NCI-H2171 (cell line): ENCODE measurements around the gene LCLAT1.

Experiments used
- DNase-seq: peaks from one replicate; lab custom pipeline; 2025; lab: John Stamatoyannopoulos, UW

Gene LCLAT1

DNA sequence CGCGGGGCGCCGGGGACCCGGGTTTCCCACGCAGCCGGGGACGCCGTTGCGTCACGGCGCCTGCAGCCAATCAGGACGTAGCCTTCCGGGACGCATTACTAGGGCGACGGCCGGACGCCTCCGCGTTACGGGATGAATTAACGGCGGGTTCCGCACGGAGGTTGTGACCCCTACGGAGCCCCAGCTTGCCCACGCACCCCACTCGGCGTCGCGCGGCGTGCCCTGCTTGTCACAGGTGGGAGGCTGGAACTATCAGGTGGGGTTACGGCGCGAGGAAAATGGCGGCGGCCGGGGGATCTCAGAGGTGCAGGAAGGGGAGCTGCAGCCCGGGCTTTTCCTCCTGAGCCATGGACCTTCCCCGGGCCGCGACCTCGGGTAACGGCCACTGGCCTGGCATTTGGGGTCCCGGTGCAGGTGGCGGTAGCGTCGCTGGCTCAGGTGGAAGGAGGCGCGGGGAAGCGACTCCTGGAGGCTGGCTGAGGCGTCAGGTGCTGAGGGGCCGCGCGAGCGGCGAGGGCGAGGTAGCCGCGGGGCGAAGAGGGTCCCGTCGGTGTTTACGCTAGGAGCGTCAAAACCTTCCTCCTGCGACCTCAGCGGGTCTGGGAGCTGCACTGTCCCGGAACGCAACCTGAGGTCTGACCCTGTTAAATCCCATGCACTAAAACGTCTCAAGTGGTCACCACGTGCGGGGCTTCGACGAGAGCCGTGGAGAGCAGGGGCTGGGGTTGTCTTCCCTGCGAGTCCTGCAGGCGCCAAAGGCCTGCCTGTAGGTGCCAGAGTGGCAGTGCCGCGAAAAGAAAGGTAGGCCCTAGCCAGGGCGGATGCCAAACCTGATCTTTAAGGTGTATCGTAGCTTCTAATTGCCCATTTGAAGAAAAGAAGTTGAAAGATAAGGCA, at the start of gene LCLAT1:
Gene LCLAT1 (plus strand): TSS at position 98 of the 897 bp plus-strand sequence. CDS start 78,345 bp downstream, outside the sequence.
- peak; percentile 75 for DNase-seq

DNA sequence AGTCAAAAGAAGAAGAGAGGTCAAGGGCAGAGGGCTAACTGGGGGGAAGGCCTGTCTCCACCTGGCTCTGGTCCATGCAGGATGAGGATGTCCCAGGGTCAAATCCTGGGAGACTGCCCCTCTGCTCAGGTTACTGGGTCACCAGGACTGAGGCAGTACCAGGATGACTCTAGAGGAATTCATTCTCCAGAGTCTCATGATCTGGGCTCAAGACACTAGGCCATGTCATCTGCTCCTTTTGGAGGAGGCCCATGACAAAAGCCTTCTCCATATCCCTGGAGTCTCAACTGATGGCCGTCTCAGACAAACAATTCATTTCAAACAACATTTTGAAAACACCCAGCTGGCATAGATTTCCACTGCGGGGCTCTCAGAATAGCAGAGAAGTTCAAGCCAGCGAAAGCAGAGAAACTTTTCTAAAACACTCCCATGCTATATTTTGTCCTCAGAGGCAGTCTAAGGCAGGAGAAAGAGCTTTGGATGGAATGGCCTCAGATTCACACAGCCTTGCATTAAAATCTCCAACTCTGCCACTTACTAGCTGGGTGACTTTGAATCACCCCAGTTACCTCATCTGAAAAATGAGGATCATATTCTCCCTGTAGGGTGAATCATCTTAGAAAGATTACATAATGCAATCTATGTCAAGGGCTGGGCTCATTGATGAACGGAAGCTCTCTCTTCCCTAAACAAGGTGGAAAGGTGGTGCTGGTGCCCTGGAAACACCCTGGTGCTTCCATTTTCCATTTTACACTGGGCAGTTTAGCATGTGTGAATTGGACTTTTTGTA, 48.8 kb upstream of the LCLAT1 start:
- no peak for DNase-seq

DNA sequence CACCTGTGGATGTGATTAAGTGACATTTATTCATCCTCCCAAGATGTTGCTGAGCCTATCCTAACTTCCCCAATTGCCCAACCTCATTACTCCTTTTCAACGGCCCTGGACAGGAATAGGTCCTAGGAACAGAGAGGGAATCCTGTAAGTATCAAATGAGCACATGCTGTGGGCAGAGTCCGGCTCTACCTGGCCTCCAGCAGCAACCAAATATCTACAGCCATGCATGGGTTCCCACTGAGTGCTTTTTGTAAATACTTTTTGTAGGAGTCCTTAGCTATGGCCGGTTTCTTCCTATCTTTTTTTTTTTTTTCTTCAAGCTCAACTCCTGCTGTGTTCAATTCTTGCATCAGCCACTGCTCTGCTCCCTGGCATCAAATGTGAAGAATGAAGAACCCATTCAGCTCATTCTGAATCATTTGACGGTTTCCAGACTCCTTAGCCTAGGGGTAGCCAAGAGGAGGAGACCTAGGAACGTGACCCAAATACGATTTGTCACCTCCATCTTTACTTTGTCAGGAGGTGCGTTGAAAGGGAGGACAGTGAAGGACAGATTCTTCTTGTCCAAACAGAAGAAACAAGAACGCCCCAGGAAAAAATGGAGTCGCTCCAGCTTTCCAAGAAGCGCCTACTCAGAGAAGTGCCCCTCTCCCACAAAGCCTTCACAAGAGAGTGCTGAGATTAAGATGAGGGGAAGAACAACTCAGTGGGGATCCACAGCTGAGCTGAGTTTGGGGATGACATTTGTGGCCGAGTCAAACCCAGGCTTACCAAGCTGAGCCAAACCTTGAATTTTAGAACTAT, 46.7 kb upstream of the LCLAT1 start:
- no peak for DNase-seq

DNA sequence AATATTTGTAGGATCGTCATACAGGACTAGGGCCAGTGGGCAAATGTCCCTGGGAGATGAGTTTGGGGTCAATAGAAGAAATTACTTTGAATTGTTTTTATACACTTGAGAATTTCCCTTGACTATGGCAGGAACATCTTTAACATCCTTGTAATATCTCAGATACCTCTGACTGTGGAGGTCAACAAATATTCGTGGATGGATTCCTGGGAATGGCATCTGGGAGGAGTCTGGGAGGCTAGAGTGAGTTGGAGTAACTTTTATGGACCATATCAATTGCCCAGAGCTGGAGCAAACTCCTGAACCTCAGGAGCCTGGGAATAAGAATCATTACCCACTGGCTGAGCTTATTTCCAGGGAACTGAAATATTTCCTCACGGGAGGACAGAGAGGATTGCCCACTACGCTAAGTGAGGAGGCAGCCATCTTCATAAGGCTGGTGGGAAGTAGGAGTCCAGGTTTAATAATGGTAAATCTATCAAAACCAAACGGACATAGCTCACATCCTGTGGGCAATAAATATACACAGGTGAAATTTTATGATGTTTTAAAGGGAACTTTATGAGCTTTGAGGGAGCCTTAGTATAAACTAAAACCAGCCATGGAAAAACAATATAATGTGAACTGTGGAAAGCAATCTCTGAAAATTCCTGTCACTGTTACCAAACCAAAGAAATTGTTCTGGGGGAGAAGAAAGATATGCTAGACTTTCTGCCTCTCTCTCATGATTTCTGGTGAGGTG, 44.4 kb upstream of the LCLAT1 start:
- no peak for DNase-seq

DNA sequence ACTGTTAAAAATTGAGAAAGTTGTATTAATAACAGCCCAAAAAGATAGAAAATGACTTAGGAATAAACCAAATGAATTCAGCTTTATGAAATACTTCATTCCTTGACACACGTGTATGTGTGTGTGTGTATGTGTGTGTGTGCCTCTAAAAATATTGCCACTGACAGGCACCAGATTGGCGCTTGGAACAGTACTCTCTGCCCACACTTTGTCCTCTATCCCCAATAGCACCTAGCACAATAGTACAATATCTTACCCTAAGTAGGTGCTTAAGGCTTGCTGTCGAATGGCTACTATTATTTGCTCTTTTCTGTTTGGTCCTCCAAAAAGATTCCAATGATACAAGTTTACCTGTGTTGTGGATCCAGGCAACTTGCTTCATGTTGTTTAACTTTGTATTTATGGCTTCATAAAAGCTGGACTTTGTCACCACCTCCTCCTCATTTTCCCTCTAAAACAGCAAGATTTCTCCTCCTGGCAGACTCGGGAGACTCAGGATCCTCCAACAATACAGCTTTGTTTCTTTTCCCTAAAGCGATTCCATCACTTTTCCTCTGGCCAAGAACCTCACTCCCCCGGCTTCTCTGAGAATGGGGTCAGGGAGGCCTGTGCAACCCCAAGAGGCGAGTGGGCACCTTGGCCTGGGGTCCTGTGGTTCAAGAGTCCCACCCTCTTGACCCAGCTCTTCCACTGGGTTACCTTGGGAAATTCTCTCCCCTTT, 43.3 kb upstream of the LCLAT1 start:
- no peak for DNase-seq

GRCh38 chr2:30404319-30405259, 42.5 kb upstream of the LCLAT1 start:
- DNase-seq, result no peak

DNA sequence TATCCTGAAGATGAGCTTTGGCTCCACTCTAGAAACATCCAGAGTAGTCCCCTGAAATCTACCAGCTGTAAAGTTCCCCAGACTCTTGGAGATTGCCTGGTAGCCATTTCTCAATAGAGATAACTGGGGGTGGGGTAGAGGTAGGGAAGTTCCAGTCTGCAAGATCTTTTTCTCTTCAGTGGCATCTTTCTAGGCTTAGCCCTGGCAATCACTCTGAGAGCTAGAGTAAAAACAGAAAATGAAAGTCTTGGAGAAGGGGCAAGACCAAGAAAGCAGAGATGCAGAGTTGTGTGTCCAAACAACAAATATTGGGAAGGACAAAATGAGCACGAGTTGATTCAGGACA, 41.8 kb upstream of the LCLAT1 start:
- no peak for DNase-seq

DNA sequence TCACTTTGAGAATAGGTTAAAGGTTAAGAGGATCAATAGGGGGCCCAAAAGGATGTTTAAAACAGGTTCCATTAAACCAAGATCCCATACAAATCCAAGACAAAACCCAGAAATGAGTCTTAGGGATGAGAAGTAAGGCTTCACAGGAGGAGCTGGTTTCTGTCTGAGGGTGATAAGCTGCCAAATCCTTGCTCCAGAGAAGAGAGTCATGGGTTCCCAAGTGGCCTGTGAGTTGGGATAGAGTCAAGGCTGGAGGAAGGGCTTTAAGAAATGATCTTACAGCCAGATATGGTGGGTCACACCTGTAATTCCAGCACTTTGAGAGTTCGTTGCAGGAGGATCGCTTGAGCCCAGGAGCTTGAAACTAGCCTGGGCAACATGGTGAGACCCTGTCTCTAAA, 40.2 kb upstream of the LCLAT1 start:
- no peak for DNase-seq

DNA sequence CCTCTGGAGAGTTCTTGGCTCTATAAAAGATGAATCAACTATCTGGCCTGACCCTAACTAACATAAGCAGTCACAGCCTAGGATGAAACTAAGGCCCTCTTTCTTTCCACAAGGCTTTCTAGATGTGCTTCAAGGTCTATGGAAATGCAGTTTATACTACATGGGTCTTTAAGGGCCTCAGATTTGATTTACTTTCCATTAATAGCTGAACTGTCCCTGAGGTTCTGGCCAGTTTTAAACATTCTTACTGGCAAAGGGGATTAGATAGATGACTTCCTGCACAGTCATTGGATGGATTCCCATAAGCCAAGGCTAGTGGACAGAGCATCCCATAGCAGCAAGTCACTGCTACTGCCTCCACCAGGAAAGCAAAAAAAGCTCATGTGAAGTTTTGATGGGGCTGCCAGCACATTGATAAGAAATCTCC, 38.1 kb upstream of the LCLAT1 start:
- no peak for DNase-seq

DNA sequence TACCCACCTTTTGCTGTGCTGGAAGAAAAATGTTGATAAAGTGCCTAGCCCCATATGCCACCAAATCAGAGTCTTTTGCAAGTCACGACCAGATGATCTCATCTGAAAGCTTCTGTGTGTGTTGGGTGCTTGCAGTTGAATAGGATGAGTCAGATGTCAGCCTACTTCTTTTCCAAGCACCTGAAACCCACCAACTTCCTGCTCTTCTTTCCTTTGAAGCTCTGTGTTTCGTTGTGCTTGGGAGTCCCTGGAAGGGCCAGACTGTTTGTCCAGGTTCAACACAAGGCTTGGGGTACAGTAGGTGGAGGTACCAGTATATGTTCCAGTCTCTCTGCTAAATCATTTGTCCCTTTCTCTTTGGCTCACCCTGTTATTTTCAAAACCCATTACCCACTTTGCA, 36.8 kb upstream of the LCLAT1 start:
- DNase-seq, result no peak

DNA sequence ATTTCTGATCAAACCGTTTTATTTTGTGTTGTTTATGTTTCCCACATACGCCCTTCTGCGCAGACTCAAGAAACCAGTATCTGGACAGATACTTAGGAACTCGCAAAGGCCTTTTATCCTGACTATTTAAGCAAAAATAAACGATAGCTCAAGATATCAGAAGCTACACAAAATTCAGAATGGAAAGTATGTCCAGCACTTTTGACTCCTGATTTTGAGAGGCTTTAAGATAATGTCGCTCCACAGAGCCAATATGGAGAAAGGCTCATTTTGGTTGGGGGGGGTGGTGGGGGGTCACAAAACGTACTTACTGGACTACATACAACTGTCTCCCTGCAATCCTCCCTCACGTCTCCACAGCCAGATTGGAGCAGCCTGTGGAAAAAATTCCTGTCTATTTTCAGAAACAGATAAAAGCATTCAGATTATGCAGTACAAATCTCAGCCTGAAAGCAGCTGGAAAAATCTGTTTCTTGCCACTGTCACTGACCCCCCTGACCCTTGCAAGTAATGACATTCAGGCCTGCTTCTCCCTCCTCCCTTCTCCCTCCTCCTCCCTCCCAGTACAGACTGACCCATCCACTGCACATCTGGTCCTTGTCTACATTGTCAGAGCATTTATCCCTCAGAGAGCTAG, 34.9 kb upstream of the LCLAT1 start:
- no peak for DNase-seq

DNA sequence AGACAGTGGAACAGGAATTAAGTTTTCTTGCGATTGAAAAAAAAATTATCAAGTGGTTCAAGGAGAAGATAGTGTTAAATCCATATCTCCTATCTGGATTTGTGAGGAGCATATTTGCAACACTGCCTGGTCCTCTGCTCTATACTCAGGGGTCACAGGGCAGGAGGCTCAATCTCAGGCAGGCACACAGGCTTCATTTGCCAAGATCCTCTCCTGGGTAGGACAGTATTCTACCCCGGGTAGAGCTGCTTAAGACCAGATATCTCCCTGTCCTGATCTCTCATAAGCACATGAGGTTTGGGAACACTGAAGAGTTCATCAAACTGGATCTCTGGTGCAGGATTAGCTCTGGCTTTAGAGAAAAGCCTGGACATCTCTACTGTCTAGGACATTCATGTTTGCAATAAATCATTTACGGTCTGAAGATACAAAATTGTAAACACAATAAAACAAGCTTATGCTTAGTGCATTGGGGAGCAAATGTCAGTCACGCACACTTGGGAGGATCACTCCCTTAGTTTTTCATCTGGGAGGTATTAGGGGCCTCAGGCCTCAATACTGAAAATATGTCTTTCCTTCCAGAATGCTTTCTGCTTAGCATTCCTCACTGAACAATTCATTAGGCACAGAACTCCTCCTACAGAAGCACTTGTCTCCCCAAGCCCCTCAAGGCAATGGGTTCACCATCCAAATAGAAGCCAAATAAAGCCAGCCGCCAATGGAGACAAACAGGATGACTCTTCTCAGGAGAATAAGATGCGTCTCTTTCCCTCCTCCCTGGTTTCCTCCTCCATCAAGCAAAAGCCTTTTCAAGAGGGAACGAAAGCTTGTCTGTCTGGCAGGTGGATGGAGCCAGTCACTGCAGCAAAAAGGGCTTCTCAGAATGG, 34.1 kb upstream of the LCLAT1 start:
- DNase-seq, result no peak

DNA sequence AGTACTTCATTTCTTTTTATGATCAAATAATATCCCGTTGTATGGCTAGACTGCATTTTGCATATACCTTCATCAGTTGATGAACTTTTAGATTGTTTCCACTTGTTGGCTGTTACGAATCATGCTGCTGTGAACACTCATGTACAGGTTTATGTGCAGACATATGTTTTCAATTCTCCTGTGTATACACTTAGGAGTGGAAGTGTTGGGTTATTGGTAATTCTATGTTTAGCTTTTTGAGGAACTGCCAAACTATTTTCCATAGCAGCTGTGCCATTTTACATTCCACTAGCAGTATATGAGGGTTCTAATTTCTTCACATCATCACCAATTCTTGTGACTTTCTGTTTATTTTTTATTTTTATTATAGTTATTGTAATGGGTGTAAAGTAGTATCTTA, 32.1 kb upstream of the LCLAT1 start:
- DNase-seq, result no peak

DNA sequence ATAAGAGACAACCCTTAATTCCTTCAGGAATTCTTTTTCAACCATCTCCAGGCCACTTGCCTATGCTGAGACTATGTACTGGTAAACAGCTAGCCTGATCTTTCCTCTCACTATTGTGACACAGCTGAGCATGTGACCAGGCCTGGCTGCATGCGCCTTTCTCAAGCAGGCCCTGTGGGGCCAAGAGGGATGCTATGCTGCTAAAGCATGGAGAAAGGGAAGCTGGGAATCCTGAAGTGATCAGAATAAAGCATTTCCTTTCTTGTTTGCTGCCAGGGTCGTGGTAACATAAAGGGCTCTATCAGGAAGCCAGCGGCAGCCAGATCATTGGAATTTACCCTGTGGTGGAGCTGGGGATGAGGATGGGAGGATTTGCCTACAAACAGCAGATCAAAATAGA, 29.8 kb upstream of the LCLAT1 start:
- DNase-seq, result no peak

- no peak for DNase-seq
Measured at GRCh38 chr2:30421026-30421603, 25.9 kb upstream of the LCLAT1 start.

GRCh38 chr2:30421604-30422443, 25.2 kb upstream of the LCLAT1 start:
- peak; percentile 18 for DNase-seq

DNA sequence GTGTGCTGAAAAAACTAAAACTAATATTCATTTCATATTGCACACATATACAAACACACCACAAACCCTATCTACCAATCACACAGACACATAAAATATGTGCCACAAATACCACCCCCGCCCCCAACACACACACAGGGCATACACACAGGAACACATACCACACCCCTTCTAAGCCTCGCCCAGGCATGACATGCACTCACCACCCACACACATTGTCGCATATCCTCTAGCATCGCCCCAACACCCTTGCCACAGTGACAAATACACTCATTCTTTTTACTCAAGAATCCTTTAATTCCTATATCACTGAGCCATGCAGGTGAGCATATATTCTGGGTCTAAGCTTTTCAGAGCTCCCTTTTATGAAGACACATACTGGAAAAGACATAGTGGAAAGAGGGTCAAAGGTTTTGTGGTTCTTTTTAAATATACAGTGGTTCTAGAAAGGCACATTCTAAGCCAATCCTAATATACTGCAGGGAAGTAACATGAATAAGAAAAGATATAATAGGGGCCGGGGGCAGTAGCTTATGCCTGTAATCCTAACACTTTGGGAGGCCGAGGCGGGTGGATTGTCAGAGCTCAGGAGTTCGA, 24.5 kb upstream of the LCLAT1 start:
- DNase-seq, result no peak
